GM23338 (cell line): ENCODE data around the gene MSH3.

Experiments
- CREB1 ChIP-seq: fragments of 250-450 bp; sonication (Bioruptor Pico); IDR thresholded peaks from 2 replicates; pipeline ENCODE4 v1.5.0; 2020; ENCODE audit warnings: low read depth, mild to moderate bottlenecking, moderate library complexity
- EZH2 ChIP-seq: fragments of 200-600 bp; sonication (generic); IDR thresholded peaks from one replicate; pipeline ENCODE4 v1.8.0; 2017; ENCODE audit warnings: antibody characterized with exemption, mild to moderate bottlenecking, low read depth; ENCODE audit not compliant: unreplicated experiment
- EZH2phosphoT487 ChIP-seq: fragments of 200-600 bp; sonication (generic); IDR thresholded peaks from one replicate; pipeline ENCODE4 v1.8.1; 2018; ENCODE audit warnings: antibody characterized with exemption; ENCODE audit not compliant: unreplicated experiment
- POLR2AphosphoS5 ChIP-seq: IDR thresholded peaks from 2 replicates; pipeline ENCODE4 v1.6.1; 2016; ENCODE audit warnings: antibody characterized with exemption, low read depth
- STAT1 ChIP-seq: IDR thresholded peaks from one replicate; pipeline ENCODE4 v1.6.1; 2016; ENCODE audit warnings: antibody characterized with exemption; ENCODE audit not compliant: unreplicated experiment
- ZNF114 ChIP-seq: fragments of 250-450 bp; sonication (Bioruptor Pico); IDR thresholded peaks from 2 replicates; pipeline ENCODE4 v1.5.0; 2020; ENCODE audit warnings: mild to moderate bottlenecking, moderate library complexity
- TF ChIP-seq, protein P1 (sequence below), 2 experiments: fragments of 200-600 bp in 1 of 2; sonication (generic) in 1 of 2; conservative IDR thresholded peaks; 2 replicates each; pipeline versions ENCODE4 v1.5.1 to v1.6.1; 2016 to 2017; ENCODE audit warnings: antibody characterized with exemption in 2 of 2, low read depth in 2 of 2, mild to moderate bottlenecking in 2 of 2, moderate library complexity in 1 of 2
- TF ChIP-seq, protein P2 (sequence below): IDR thresholded peaks from one replicate; pipeline ENCODE4 v1.6.1; 2018; ENCODE audit warnings: antibody characterized with exemption; ENCODE audit not compliant: unreplicated experiment
- TF ChIP-seq, protein P3 (sequence below): IDR thresholded peaks from 2 replicates; pipeline ENCODE4 v1.6.1; 2016; ENCODE audit warnings: antibody characterized with exemption

DNA sequence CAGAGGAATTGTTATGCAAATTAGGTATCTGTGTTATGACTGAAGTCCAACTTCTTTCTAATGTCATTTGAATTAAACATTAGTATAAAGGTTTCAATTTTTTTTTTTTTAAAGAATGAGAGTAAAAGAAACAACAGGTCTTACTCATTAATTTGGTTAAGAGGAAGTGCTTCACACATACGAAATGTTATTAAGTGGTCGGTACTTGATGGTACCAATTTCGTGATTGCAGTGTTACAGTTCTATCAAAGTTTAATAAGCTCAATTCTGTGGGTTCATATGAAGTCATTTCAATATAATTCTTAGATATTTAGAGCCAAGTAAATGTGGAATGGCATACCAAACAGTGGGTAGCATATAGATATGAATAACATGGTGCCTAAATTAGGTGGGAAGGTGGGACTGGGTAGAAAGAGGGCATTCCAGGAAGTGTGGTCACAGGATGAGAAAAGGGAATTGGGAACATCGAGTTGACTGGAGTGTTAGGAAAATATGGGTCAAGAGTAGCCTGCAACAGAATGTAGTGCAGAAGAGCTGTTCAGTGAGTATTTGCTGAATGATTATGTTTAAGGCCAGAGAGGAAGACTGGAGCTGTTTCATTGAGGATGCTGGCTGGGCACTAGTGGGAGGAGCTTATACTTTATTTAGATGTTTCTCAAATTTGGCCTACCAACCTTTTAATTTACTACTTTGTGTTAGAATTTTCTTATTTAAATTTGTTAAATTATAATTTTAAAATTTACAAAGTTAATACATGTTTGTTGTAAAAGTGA lies 34.4 kb downstream of the MSH3 start:
- TF ChIP-seq ZNF114 (CRISPR knock-in tag) (no peak), POLR2AphosphoS5 (no peak), EZH2phosphoT487 (no peak), EZH2 (no peak), CREB1 (CRISPR knock-in tag) (no peak), STAT1 (no peak)
- TF ChIP-seq, protein P1, sequence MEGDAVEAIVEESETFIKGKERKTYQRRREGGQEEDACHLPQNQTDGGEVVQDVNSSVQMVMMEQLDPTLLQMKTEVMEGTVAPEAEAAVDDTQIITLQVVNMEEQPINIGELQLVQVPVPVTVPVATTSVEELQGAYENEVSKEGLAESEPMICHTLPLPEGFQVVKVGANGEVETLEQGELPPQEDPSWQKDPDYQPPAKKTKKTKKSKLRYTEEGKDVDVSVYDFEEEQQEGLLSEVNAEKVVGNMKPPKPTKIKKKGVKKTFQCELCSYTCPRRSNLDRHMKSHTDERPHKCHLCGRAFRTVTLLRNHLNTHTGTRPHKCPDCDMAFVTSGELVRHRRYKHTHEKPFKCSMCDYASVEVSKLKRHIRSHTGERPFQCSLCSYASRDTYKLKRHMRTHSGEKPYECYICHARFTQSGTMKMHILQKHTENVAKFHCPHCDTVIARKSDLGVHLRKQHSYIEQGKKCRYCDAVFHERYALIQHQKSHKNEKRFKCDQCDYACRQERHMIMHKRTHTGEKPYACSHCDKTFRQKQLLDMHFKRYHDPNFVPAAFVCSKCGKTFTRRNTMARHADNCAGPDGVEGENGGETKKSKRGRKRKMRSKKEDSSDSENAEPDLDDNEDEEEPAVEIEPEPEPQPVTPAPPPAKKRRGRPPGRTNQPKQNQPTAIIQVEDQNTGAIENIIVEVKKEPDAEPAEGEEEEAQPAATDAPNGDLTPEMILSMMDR (conservative IDR thresholded peaks at IDR 0.05; ENCODE audit: low read depth in 2 of 2), result no peak
- TF ChIP-seq, protein P2, sequence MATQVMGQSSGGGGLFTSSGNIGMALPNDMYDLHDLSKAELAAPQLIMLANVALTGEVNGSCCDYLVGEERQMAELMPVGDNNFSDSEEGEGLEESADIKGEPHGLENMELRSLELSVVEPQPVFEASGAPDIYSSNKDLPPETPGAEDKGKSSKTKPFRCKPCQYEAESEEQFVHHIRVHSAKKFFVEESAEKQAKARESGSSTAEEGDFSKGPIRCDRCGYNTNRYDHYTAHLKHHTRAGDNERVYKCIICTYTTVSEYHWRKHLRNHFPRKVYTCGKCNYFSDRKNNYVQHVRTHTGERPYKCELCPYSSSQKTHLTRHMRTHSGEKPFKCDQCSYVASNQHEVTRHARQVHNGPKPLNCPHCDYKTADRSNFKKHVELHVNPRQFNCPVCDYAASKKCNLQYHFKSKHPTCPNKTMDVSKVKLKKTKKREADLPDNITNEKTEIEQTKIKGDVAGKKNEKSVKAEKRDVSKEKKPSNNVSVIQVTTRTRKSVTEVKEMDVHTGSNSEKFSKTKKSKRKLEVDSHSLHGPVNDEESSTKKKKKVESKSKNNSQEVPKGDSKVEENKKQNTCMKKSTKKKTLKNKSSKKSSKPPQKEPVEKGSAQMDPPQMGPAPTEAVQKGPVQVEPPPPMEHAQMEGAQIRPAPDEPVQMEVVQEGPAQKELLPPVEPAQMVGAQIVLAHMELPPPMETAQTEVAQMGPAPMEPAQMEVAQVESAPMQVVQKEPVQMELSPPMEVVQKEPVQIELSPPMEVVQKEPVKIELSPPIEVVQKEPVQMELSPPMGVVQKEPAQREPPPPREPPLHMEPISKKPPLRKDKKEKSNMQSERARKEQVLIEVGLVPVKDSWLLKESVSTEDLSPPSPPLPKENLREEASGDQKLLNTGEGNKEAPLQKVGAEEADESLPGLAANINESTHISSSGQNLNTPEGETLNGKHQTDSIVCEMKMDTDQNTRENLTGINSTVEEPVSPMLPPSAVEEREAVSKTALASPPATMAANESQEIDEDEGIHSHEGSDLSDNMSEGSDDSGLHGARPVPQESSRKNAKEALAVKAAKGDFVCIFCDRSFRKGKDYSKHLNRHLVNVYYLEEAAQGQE, result no peak
- TF ChIP-seq, protein P3, sequence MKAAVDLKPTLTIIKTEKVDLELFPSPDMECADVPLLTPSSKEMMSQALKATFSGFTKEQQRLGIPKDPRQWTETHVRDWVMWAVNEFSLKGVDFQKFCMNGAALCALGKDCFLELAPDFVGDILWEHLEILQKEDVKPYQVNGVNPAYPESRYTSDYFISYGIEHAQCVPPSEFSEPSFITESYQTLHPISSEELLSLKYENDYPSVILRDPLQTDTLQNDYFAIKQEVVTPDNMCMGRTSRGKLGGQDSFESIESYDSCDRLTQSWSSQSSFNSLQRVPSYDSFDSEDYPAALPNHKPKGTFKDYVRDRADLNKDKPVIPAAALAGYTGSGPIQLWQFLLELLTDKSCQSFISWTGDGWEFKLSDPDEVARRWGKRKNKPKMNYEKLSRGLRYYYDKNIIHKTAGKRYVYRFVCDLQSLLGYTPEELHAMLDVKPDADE, result no peak
